Loucy (cell line): ENCODE measurements around the gene GSG1L.

ENCODE experiments used
- H2AFZ ChIP-seq: fragments of 200-600 bp; sonication (generic); 2 replicates; pipeline ENCODE4 v1.6.0; 2016; ENCODE audit warnings: antibody characterized with exemption, mild to moderate bottlenecking, low read length, moderate library complexity
- H3F3A ChIP-seq: fragments of 200-600 bp; 2 replicates; pipeline ENCODE4 v1.6.0; 2016; ENCODE audit warnings: antibody characterized with exemption, low read depth, mild to moderate bottlenecking
- H3K27me3 ChIP-seq: fragments of 200-600 bp; sonication (generic); 2 replicates; pipeline ENCODE4 v1.6.1; 2014; ENCODE audit warnings: low read length, mild to moderate bottlenecking; ENCODE audit not compliant: insufficient read depth, poor library complexity, severe bottlenecking
- H3K36me3 ChIP-seq: fragments of 200-600 bp; sonication (generic); 2 replicates; pipeline ENCODE4 v1.6.1; 2016; ENCODE audit warnings: low read length; ENCODE audit not compliant: insufficient read depth
- H3K4me1 ChIP-seq: fragments of 200-600 bp; sonication (generic); 2 replicates; pipeline ENCODE4 v1.5.1; 2014; ENCODE audit warnings: low read length, mild to moderate bottlenecking; ENCODE audit not compliant: insufficient read depth, poor library complexity, severe bottlenecking
- H3K4me2 ChIP-seq: fragments of 200-600 bp; sonication (generic); 2 replicates; pipeline ENCODE4 v1.6.0; 2014; ENCODE audit warnings: antibody characterized with exemption, low read length, low read depth, mild to moderate bottlenecking; ENCODE audit not compliant: poor library complexity, severe bottlenecking
- H3K4me3 ChIP-seq: fragments of 200-600 bp; sonication (generic); 2 replicates; pipeline ENCODE4 v1.5.1; 2014; ENCODE audit warnings: low read length, mild to moderate bottlenecking, mixed read lengths; ENCODE audit not compliant: poor library complexity, severe bottlenecking
- H3K79me2 ChIP-seq: fragments of 200-600 bp; sonication (generic); 2 replicates; pipeline ENCODE4 v1.6.1; 2014; ENCODE audit warnings: low read length; ENCODE audit not compliant: insufficient read depth
- H3K9ac ChIP-seq: fragments of 200-600 bp; sonication (generic); 2 replicates; pipeline ENCODE4 v1.6.0; 2014; ENCODE audit warnings: mild to moderate bottlenecking, low read depth, low read length, moderate library complexity; ENCODE audit not compliant: poor library complexity, severe bottlenecking
- H3K9me2 ChIP-seq: fragments of 200-600 bp; sonication (generic); replicated peaks from 2 replicates; pipeline ENCODE4 v1.6.1; 2016; ENCODE audit warnings: low read depth, low read length, mixed read lengths
- H3K9me3 ChIP-seq: fragments of 200-600 bp; sonication (generic); 2 replicates; pipeline ENCODE4 v1.6.1; 2014; ENCODE audit warnings: mild to moderate bottlenecking, antibody characterized with exemption, low read length, low read depth; ENCODE audit not compliant: insufficient read depth
- H4K20me1 ChIP-seq: fragments of 200-600 bp; sonication (generic); 2 replicates; pipeline ENCODE4 v1.6.0; 2014; ENCODE audit warnings: antibody characterized with exemption, low read length, mild to moderate bottlenecking; ENCODE audit not compliant: insufficient read depth, poor library complexity, severe bottlenecking
- EZH2phosphoT487 ChIP-seq: fragments of 200-600 bp; IDR thresholded peaks from 2 replicates; pipeline ENCODE4 v1.6.1; 2018; ENCODE audit warnings: antibody characterized with exemption, mild to moderate bottlenecking, moderate library complexity, borderline replicate concordance
- TF ChIP-seq, protein P1 (sequence below): fragments of 200-600 bp; sonication (generic); conservative IDR thresholded peaks from 2 replicates; pipeline ENCODE4 v1.5.1; 2014; ENCODE audit warnings: mild to moderate bottlenecking, antibody characterized with exemption, low read length

GSG1L gene

GRCh38 chr16:27758544-27758943 is 305.0 kb downstream of the GSG1L start:
- Histone ChIP-seq H4K20me1 (no peaks in the 10 kb centered on the region), H3K9ac (no peak overlapping the region), H3K79me2 (no peaks in the 10 kb centered on the region), H3K4me3 (no peak overlapping the region), H3F3A (no peaks in the 10 kb centered on the region), H3K9me2 (no peaks in the 10 kb centered on the region), H3K9me3 (no peaks in the 10 kb centered on the region), H3K4me2 (no peak overlapping the region), H2AFZ (no peak overlapping the region), H3K27me3 (no peaks in the 10 kb centered on the region), H3K36me3 (no peaks in the 10 kb centered on the region; the same call in 1 of the 2 replicates), H3K4me1 (no peaks in the 10 kb centered on the region)
- TF ChIP-seq, protein P1, sequence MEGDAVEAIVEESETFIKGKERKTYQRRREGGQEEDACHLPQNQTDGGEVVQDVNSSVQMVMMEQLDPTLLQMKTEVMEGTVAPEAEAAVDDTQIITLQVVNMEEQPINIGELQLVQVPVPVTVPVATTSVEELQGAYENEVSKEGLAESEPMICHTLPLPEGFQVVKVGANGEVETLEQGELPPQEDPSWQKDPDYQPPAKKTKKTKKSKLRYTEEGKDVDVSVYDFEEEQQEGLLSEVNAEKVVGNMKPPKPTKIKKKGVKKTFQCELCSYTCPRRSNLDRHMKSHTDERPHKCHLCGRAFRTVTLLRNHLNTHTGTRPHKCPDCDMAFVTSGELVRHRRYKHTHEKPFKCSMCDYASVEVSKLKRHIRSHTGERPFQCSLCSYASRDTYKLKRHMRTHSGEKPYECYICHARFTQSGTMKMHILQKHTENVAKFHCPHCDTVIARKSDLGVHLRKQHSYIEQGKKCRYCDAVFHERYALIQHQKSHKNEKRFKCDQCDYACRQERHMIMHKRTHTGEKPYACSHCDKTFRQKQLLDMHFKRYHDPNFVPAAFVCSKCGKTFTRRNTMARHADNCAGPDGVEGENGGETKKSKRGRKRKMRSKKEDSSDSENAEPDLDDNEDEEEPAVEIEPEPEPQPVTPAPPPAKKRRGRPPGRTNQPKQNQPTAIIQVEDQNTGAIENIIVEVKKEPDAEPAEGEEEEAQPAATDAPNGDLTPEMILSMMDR: no peak
- no peak for TF ChIP-seq EZH2phosphoT487

DNA sequence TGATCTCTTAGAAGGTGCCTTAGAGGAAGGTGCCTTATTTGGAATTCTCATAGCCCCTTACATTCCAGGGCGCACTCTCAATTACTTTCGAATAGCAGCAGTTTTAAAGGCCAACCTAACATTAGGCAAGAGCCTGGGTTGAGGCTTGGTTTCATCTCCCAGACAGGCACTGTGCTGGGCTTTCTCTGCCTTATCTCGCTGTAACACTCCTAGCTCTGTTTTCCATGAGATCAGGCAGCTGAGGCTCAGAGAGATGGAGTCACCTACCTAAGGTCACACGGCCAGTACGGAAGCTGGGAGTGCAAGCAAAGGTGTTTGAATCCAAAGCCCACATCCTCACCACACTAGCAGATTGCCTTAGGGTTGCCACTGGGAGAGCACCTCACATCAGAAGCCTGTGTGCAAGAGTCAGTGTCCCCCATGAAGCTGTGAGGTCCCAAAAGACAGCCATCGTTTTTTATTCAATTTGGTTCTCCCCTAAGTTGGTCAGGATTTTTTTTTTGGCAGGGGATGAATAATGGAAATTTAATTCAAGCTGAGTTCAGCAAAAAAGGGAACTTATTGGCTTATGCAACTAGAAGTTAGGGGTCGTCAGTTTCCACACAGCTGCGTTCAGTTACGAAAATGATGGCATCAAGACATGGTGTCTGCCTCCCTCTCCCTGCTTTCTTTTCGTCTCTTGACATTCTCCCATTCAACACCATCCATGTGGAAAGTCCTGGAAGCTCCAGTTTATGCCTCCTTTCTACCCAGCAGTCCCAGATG is 307.1 kb downstream of the GSG1L start:
- Histone ChIP-seq H3F3A (no peaks in the 10 kb centered on the region), H3K9me2 (no peaks in the 10 kb centered on the region), H3K9ac (no peak overlapping the region), H3K36me3 (no peaks in the 10 kb centered on the region), H2AFZ (no peak overlapping the region), H3K4me1 (no peaks in the 10 kb centered on the region), H3K4me2 (no peak overlapping the region), H3K4me3 (no peak overlapping the region), H3K27me3 (no peaks in the 10 kb centered on the region), H3K9me3 (no peaks in the 10 kb centered on the region), H4K20me1 (no peaks in the 10 kb centered on the region), H3K79me2 (no peaks in the 10 kb centered on the region)
- TF ChIP-seq EZH2phosphoT487: no peak
- TF ChIP-seq, protein P1: no peak

DNA sequence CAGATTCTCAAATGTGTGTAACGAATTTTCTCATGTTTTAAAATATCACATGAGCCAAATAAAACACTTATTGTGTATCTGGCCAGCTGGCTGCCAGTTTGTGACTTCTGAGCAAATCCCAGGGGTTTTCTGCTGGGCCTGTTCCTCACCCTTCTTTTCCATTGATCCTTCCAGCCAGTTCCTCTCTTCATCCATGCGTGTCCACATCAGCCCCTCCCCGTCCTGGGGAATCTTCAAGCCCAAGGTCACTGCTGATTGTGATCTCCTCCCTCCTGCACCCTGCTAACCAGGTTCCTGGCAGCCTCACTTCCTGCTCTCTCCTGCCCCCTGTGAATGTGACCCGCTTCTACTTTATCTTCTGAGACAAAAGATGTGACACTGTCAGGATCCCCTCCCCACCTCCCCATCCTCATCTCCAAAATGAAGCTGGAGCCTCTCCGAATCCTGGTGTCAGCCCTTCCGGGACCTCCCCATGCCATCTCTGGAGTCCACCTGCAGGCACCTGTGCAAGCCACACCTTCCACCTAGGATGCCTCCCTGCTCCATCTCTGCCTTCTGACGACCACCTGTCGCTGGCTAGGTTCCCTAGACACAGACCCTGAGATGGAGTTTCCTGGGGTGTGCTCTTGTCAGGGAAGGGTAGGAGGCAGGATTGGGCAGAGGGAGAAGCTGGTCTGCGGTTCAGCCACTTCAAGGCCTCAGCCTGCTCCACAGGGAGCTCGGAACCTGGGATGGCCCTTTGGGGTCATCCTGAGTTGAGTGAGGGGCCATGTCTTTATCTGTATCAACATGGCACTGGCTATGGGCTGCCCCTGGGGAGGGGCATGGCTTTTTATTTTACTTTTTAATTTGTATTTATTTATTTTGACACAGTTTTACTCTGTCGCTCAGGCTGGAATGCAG is 308.5 kb downstream of the GSG1L start:
- H3K4me3 ChIP-seq: no peak overlapping the region
- no peaks in the 10 kb centered on the region for H3K9me2 ChIP-seq
- H3K9ac ChIP-seq: no peak overlapping the region
- no peaks in the 10 kb centered on the region for H3K79me2 ChIP-seq
- H3K9me3 ChIP-seq: no peaks in the 10 kb centered on the region
- no peaks in the 10 kb centered on the region for H3K36me3 ChIP-seq
- H3K4me2 ChIP-seq: no peak overlapping the region
- H3F3A ChIP-seq: no peaks in the 10 kb centered on the region
- TF ChIP-seq, protein P1: no peak; the same call in 1 of the 2 replicates
- no peak for TF ChIP-seq EZH2phosphoT487
- no peaks in the 10 kb centered on the region for H3K27me3 ChIP-seq
- no peaks in the 10 kb centered on the region for H3K4me1 ChIP-seq
- H4K20me1 ChIP-seq: no peaks in the 10 kb centered on the region
- no peak overlapping the region for H2AFZ ChIP-seq
